SU-DHL-6 (cell line): Measurements from ENCODE around the gene MBTD1.

Experiments
- H2AFZ ChIP-seq: fragments of 200-600 bp; sonication (generic); 2 replicates; pipeline ENCODE4 v1.6.1; 2014; ENCODE audit warnings: low read depth, mild to moderate bottlenecking, moderate library complexity, mixed read lengths, antibody characterized with exemption, low read length; ENCODE audit not compliant: severe bottlenecking
- H3F3A ChIP-seq: fragments of 200-600 bp; shearing (Covaris generic); 2 replicates; pipeline ENCODE4 v1.6.0; 2016; ENCODE audit warnings: antibody characterized with exemption, mild to moderate bottlenecking; ENCODE audit not compliant: insufficient read depth
- H3K27ac ChIP-seq: fragments of 200-600 bp; sonication (generic); 2 replicates; pipeline ENCODE4 v1.5.1; 2016; ENCODE audit warnings: low read depth, mild to moderate bottlenecking, low read length, moderate library complexity, mixed read lengths
- H3K27me3 ChIP-seq: fragments of 200-600 bp; sonication (generic), shearing (Covaris generic); 2 replicates; pipeline ENCODE4 v1.6.0; 2014; ENCODE audit warnings: mild to moderate bottlenecking, low read length
- H3K36me3 ChIP-seq: fragments of 200-600 bp; sonication (generic); 2 replicates; pipeline ENCODE4 v1.6.1; 2014; ENCODE audit warnings: mild to moderate bottlenecking, low read length, mixed read lengths
- H3K4me2 ChIP-seq: fragments of 300-600, 200-600 bp; shearing (Covaris generic), sonication (generic); 2 replicates; pipeline ENCODE4 v1.6.0; 2014; ENCODE audit warnings: low read length, low read depth, mild to moderate bottlenecking; ENCODE audit not compliant: poor library complexity, severe bottlenecking
- H3K4me3 ChIP-seq: fragments of 200-600 bp; sonication (generic); 2 replicates; pipeline ENCODE4 v1.5.1; 2014; ENCODE audit warnings: antibody characterized with exemption, low read length, mild to moderate bottlenecking, mixed read lengths; ENCODE audit not compliant: insufficient read depth, poor library complexity, severe bottlenecking
- H3K79me2 ChIP-seq: fragments of 200-600 bp; sonication (generic); 2 replicates; pipeline ENCODE4 v1.6.1; 2014; ENCODE audit warnings: mild to moderate bottlenecking, low read length, moderate library complexity; ENCODE audit not compliant: insufficient read depth
- H3K9ac ChIP-seq: fragments of 200-600 bp; sonication (generic); 2 replicates; pipeline ENCODE4 v1.7.0; 2014; ENCODE audit warnings: mild to moderate bottlenecking, low read length
- H3K9me2 ChIP-seq: fragments of 200-600 bp; sonication (generic); replicated peaks from 2 replicates; pipeline ENCODE4 v1.6.1; 2014; ENCODE audit warnings: low read length; ENCODE audit not compliant: insufficient read depth
- H3K9me3 ChIP-seq: fragments of 200-600 bp; sonication (generic); 2 replicates; pipeline ENCODE4 v1.6.1; 2014; ENCODE audit warnings: low read length, mixed read lengths; ENCODE audit not compliant: insufficient read depth
- H4K20me1 ChIP-seq: fragments of 200-600 bp; sonication (generic); 2 replicates; pipeline ENCODE4 v1.6.1; 2014; ENCODE audit warnings: low read depth, mild to moderate bottlenecking, antibody characterized with exemption, low read length, moderate library complexity, mixed read lengths
- CTCF ChIP-seq: fragments of 200-600 bp; sonication (generic); IDR thresholded peaks from one replicate; pipeline ENCODE4 v1.5.1; 2017; ENCODE audit warnings: antibody characterized with exemption, mild to moderate bottlenecking, low read length, moderate library complexity; ENCODE audit not compliant: insufficient read depth, poor library complexity, severe bottlenecking
- EZH2phosphoT487 ChIP-seq: fragments of 200-600 bp; sonication (generic), shearing (Covaris generic); conservative IDR thresholded peaks from 2 replicates; pipeline ENCODE4 v1.6.1; 2018; ENCODE audit warnings: mild to moderate bottlenecking, antibody characterized with exemption, low read length, moderate library complexity, mixed read lengths

MBTD1 gene

GRCh38 chr17:51221322-51221721 is 38.5 kb downstream of the MBTD1 start:
- Histone ChIP-seq H3K4me3 (no peak overlapping the region), H3K9me3 (no peaks in the 10 kb centered on the region), H3K4me2 (no peak overlapping the region), H4K20me1 (no peaks in the 10 kb centered on the region), H3K27me3 (no peaks in the 10 kb centered on the region), H3K27ac (no peak overlapping the region), H3K79me2 (no peaks in the 10 kb centered on the region), H3K36me3 (peaks cover 35% of the 10 kb centered on the region; the same call in 1 of the 2 replicates), H3K9me2 (no peaks in the 10 kb centered on the region), H3F3A (no peaks in the 10 kb centered on the region), H3K9ac (no peak overlapping the region), H2AFZ (no peak overlapping the region)
- no peak for TF ChIP-seq EZH2phosphoT487
- TF ChIP-seq CTCF, result no peak

- TF ChIP-seq CTCF (no peak), EZH2phosphoT487 (no peak)
- H3K27me3 ChIP-seq, result no peaks in the 10 kb centered on the region
- no peaks in the 10 kb centered on the region for H3K79me2 ChIP-seq
- no peaks in the 10 kb centered on the region for H3K9me3 ChIP-seq
- H2AFZ ChIP-seq, result no peak overlapping the region
- H3F3A ChIP-seq, result no peaks in the 10 kb centered on the region
- no peaks in the 10 kb centered on the region for H3K9me2 ChIP-seq
- H3K4me2 ChIP-seq, result no peak overlapping the region
- no peaks in the 10 kb centered on the region for H4K20me1 ChIP-seq
- no peak overlapping the region for H3K4me3 ChIP-seq
- H3K36me3 ChIP-seq, result peaks cover 37% of the 10 kb centered on the region; the same call in 1 of the 2 replicates
- no peak overlapping the region for H3K9ac ChIP-seq
- H3K27ac ChIP-seq, result no peak overlapping the region
These were observed 41.9 kb downstream of the MBTD1 start for GRCh38 chr17:51217946-51218345.

- Histone ChIP-seq H2AFZ (no peak overlapping the region), H3K79me2 (no peaks in the 10 kb centered on the region), H3F3A (no peaks in the 10 kb centered on the region), H3K9ac (no peak overlapping the region), H3K4me3 (no peak overlapping the region), H3K36me3 (peaks cover 23% of the 10 kb centered on the region; the same call in 1 of the 2 replicates), H3K4me2 (no peak overlapping the region), H3K27me3 (no peaks in the 10 kb centered on the region), H3K27ac (no peak overlapping the region), H3K9me3 (no peaks in the 10 kb centered on the region), H3K9me2 (no peaks in the 10 kb centered on the region), H4K20me1 (no peaks in the 10 kb centered on the region)
- no peak for TF ChIP-seq EZH2phosphoT487
- TF ChIP-seq CTCF, result no peak
These were observed 44.9 kb downstream of the MBTD1 start for GRCh38 chr17:51214920-51215319.

GRCh38 chr17:51203838-51204237 is 56.0 kb downstream of the MBTD1 start:
- no peaks in the 10 kb centered on the region for H4K20me1 ChIP-seq
- H3K9ac ChIP-seq, result no peak overlapping the region
- no peak overlapping the region for H3K4me3 ChIP-seq
- H3F3A ChIP-seq, result no peaks in the 10 kb centered on the region
- peaks cover 31% of the 10 kb centered on the region; the same call in 1 of the 2 replicates for H3K36me3 ChIP-seq
- H3K4me2 ChIP-seq, result no peak overlapping the region
- H3K79me2 ChIP-seq, result no peaks in the 10 kb centered on the region
- no peaks in the 10 kb centered on the region for H3K9me2 ChIP-seq
- no peak overlapping the region for H3K27ac ChIP-seq
- no peaks in the 10 kb centered on the region for H3K27me3 ChIP-seq
- no peak overlapping the region for H2AFZ ChIP-seq
- TF ChIP-seq CTCF, result no peak
- TF ChIP-seq EZH2phosphoT487, result no peak
- H3K9me3 ChIP-seq, result no peaks in the 10 kb centered on the region
